Measurements from ENCODE around the gene C1QTNF2. TPM values are rescaled to one million over a fixed set of nuclear protein-coding genes. Genes with fewer than 3 reads are reported as not detected.

C1QTNF2 gene
- polyA plus RNA-seq, 1 donor from 2014 or later: 0.09 TPM

DNA sequence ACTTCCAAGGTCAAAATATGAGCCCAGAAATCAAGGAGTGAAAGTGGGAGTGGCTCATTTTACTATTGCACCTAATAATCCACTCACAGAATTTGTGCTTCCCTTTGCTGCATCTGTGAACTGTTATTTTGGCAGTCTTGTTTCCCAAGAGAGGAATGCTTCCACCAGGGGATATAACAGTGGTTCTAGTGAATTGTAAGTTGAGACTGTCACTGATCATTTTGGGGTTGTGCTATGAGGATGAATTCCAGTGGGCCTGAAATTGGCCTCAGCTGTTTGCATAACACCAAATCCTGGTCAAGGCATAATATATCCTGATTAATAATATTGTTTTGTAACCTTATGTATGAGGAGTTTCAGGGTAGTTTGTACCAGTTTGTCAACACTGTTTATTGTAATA, 15.1 kb upstream of the C1QTNF2 start:
- Histone ChIP-seq H2AFZ (ENCODE audit: low read depth, low read length) (no peak overlapping the region), H3K27me3 (ENCODE audit: insufficient read depth, low read depth, low read length) (no peaks in the 10 kb centered on the region), H3K4me2 (ENCODE audit: low read length) (no peak overlapping the region), H3K79me2 (replicated peaks; ENCODE audit: insufficient read depth, low read length) (no peaks in the 10 kb centered on the region), H3K27ac (ENCODE audit: low read length) (no peak overlapping the region), H3F3A (ENCODE audit: insufficient read depth, low read length, poor library complexity, severe bottlenecking) (no peaks in the 10 kb centered on the region), H3K36me3 (ENCODE audit: insufficient read depth, low read length) (no peaks in the 10 kb centered on the region), H3K9me3 (ENCODE audit: low read length) (peaks cover 5% of the 10 kb centered on the region), H3K9ac (ENCODE audit: low read length) (no peak overlapping the region), H4K20me1 (ENCODE audit: insufficient read depth) (no peaks in the 10 kb centered on the region), H3K9me2 (ENCODE audit: insufficient read depth, low read length) (no peaks in the 10 kb centered on the region), H3K4me3 (ENCODE audit: low read length) (no peak overlapping the region)
- TF ChIP-seq EZH2 (IDR thresholded peaks at IDR 0.05; ENCODE audit: borderline replicate concordance, insufficient read depth, low read length, poor library complexity, severe bottlenecking) (no peak), POLR2AphosphoS5 (IDR thresholded peaks at IDR 0.05) (no peak)
- TF ChIP-seq, protein P1, sequence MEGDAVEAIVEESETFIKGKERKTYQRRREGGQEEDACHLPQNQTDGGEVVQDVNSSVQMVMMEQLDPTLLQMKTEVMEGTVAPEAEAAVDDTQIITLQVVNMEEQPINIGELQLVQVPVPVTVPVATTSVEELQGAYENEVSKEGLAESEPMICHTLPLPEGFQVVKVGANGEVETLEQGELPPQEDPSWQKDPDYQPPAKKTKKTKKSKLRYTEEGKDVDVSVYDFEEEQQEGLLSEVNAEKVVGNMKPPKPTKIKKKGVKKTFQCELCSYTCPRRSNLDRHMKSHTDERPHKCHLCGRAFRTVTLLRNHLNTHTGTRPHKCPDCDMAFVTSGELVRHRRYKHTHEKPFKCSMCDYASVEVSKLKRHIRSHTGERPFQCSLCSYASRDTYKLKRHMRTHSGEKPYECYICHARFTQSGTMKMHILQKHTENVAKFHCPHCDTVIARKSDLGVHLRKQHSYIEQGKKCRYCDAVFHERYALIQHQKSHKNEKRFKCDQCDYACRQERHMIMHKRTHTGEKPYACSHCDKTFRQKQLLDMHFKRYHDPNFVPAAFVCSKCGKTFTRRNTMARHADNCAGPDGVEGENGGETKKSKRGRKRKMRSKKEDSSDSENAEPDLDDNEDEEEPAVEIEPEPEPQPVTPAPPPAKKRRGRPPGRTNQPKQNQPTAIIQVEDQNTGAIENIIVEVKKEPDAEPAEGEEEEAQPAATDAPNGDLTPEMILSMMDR (IDR thresholded peaks at IDR 0.05; ENCODE audit: poor library complexity, severe bottlenecking): no peak

- Histone ChIP-seq H3K9me3 (ENCODE audit: low read length) (peaks cover 5% of the 10 kb centered on the region), H3K27me3 (ENCODE audit: insufficient read depth, low read depth, low read length) (no peaks in the 10 kb centered on the region), H3K4me2 (ENCODE audit: low read length) (no peak overlapping the region), H3K79me2 (replicated peaks; ENCODE audit: insufficient read depth, low read length) (no peaks in the 10 kb centered on the region), H3K9ac (ENCODE audit: low read length) (no peak overlapping the region), H3F3A (ENCODE audit: insufficient read depth, low read length, poor library complexity, severe bottlenecking) (no peaks in the 10 kb centered on the region), H3K36me3 (ENCODE audit: insufficient read depth, low read length) (no peaks in the 10 kb centered on the region), H2AFZ (ENCODE audit: low read depth, low read length) (no peak overlapping the region), H3K27ac (ENCODE audit: low read length) (no peak overlapping the region), H3K4me3 (ENCODE audit: low read length) (no peak overlapping the region), H3K9me2 (ENCODE audit: insufficient read depth, low read length) (no peaks in the 10 kb centered on the region), H4K20me1 (ENCODE audit: insufficient read depth) (no peaks in the 10 kb centered on the region)
- no peak for TF ChIP-seq RAD21 (conservative IDR thresholded peaks at IDR 0.05)
- no peak for TF ChIP-seq EZH2 (IDR thresholded peaks at IDR 0.05; ENCODE audit: borderline replicate concordance, insufficient read depth, low read length, poor library complexity, severe bottlenecking)
- no peak for TF ChIP-seq TAF1 (IDR thresholded peaks at IDR 0.05; ENCODE audit: low read depth)
- no peak for TF ChIP-seq MXI1 (conservative IDR thresholded peaks at IDR 0.05; ENCODE audit: poor library complexity, severe bottlenecking)
- TF ChIP-seq POLR2AphosphoS5 (IDR thresholded peaks at IDR 0.05): no peak
- TF ChIP-seq, protein P1 (IDR thresholded peaks at IDR 0.05; ENCODE audit: poor library complexity, severe bottlenecking): no peak
- TF ChIP-seq, protein P2, sequence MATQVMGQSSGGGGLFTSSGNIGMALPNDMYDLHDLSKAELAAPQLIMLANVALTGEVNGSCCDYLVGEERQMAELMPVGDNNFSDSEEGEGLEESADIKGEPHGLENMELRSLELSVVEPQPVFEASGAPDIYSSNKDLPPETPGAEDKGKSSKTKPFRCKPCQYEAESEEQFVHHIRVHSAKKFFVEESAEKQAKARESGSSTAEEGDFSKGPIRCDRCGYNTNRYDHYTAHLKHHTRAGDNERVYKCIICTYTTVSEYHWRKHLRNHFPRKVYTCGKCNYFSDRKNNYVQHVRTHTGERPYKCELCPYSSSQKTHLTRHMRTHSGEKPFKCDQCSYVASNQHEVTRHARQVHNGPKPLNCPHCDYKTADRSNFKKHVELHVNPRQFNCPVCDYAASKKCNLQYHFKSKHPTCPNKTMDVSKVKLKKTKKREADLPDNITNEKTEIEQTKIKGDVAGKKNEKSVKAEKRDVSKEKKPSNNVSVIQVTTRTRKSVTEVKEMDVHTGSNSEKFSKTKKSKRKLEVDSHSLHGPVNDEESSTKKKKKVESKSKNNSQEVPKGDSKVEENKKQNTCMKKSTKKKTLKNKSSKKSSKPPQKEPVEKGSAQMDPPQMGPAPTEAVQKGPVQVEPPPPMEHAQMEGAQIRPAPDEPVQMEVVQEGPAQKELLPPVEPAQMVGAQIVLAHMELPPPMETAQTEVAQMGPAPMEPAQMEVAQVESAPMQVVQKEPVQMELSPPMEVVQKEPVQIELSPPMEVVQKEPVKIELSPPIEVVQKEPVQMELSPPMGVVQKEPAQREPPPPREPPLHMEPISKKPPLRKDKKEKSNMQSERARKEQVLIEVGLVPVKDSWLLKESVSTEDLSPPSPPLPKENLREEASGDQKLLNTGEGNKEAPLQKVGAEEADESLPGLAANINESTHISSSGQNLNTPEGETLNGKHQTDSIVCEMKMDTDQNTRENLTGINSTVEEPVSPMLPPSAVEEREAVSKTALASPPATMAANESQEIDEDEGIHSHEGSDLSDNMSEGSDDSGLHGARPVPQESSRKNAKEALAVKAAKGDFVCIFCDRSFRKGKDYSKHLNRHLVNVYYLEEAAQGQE (IDR thresholded peaks at IDR 0.05; ENCODE audit: borderline replicate concordance): no peak
- TF ChIP-seq SMC3 (conservative IDR thresholded peaks at IDR 0.05; ENCODE audit: poor library complexity): no peak
- no peak for TF ChIP-seq EP300 (conservative IDR thresholded peaks at IDR 0.05; ENCODE audit: poor library complexity, severe bottlenecking)
Observed at GRCh38 chr5:160384681-160385080, 14.3 kb upstream of the C1QTNF2 start.

Data from neural cell (in vitro differentiated cells).